Spleen (tissue), 11 donors: ENCODE data around the gene CACNA1A. TPM values are rescaled to one million over a fixed set of nuclear protein-coding genes. Genes with fewer than 3 reads are reported as not detected.
"Not testable (repeated sequence)": the region's sequence is repeated elsewhere in the genome, so short reads cannot be mapped to it uniquely, and the experiment has no call there.

Experiments used
- DNase-seq: peaks from one replicate; pipeline ENCODE4 v3.0.0-alpha.2; 2020
- H3K27ac ChIP-seq, 8 donors: fragments of 200-600 bp; sonication (generic) in 7 of 8; 1 replicate in 4 of 8; 2 replicates in 4 of 8; pipeline versions ENCODE4 v1.5.0 to v1.8.0; 2016 to 2021; ENCODE audit warnings: inconsistent platforms in 4 of 8, mild to moderate bottlenecking in 4 of 8, moderate library complexity in 1 of 8
- H3K27me3 ChIP-seq, 7 donors: fragments of 200-600 bp; sonication (generic) in 6 of 7; replicated peaks in 1 of 7; 1 replicate in 4 of 7; 2 replicates in 3 of 7; pipeline versions ENCODE4 v1.5.0 to v1.8.0; 2016 to 2021; ENCODE audit warnings: inconsistent platforms in 3 of 7, mild to moderate bottlenecking in 1 of 7
- H3K36me3 ChIP-seq, 6 donors: fragments of 200-600 bp; sonication (generic) in 5 of 6; 1 replicate in 4 of 6; 2 replicates in 2 of 6; pipeline versions ENCODE4 v1.5.0 to v1.8.0; 2016 to 2021; ENCODE audit warnings: inconsistent platforms in 2 of 6
- H3K4me1 ChIP-seq, 6 donors: fragments of 200-600 bp; sonication (generic) in 5 of 6; 1 replicate in 3 of 6; 2 replicates in 3 of 6; pipeline versions ENCODE4 v1.5.0 to v1.8.0; 2016 to 2021; ENCODE audit warnings: inconsistent platforms in 3 of 6
- H3K4me3 ChIP-seq, 8 donors: fragments of 200-600 bp; sonication (generic) in 7 of 8; 1 replicate in 4 of 8; 2 replicates in 4 of 8; pipeline versions ENCODE4 v1.5.0 to v1.8.0; 2016 to 2021; ENCODE audit warnings: inconsistent platforms in 4 of 8, mild to moderate bottlenecking in 4 of 8, moderate library complexity in 2 of 8
- H3K9me3 ChIP-seq, 8 donors: fragments of 200-600 bp; sonication (generic) in 7 of 8; 1 replicate in 4 of 8; 2 replicates in 4 of 8; pipeline versions ENCODE4 v1.5.0 to v1.8.0; 2016 to 2021; ENCODE audit warnings: inconsistent platforms in 4 of 8
- POLR2A ChIP-seq, 3 donors: fragments of 450-650 bp; IDR thresholded peaks; one replicate each; pipeline ENCODE4 v1.5.1; 2017; ENCODE audit warnings: antibody characterized with exemption in 3 of 3, mild to moderate bottlenecking in 1 of 3
- POLR2AphosphoS5 ChIP-seq, 3 donors: sonication (generic); formaldehyde crosslinking; IDR thresholded peaks; one replicate each; pipeline ENCODE4 v1.5.1; 2017; ENCODE audit warnings: antibody characterized with exemption in 3 of 3
- WGBS, 5 donors: extraction: QIAGEN DNeasy Blood & Tissue Kit in 3 of 5; methylation state at CpG; one replicate each; pipeline versions ENCODE4 v1.1.5 to v1.1.7; 2013 to 2018; 5-methylcytosine and 5-hydroxymethylcytosine counted together
- intact Hi-C: fragments of 100-400 bp; cut with DNase I; formaldehyde crosslinking; loops from one replicate; pipeline ENCODE4 v1.15.0; 2023; ENCODE audit warnings: low total_unique reads
- polyA plus RNA-seq, 3 donors: library from polyadenylated mRNA; stranded (reverse); fragments of 200-250 nt; gene quantifications; one replicate each; pipeline ENCODE4 v1.2.1, GENCODE V29; 2013
- total RNA-seq, 7 donors: library from RNA; depleted of rRNA in 3 of 7; stranded (reverse); fragments of >200 nt in 3 of 7; fragmentation: NEBNext Ultra II Directional in 4 of 7; extraction: Animal tissue kit (Norgen Biotek cat#: 25700) in 4 of 7; gene quantifications; one replicate each; pipeline versions ENCODE4 v1.1.0 to v1.2.1, GENCODE V29; 2016 to 2021
- TF ChIP-seq, protein P1 (sequence below), 11 experiments: fragments of 200-600 bp in 7 of 11; fragments of 450-650 bp in 4 of 11; sonication (generic) in 4 of 11; IDR thresholded peaks in 8 of 11; conservative IDR thresholded peaks in 3 of 11; 1 replicate in 7 of 11; 2 replicates in 4 of 11; pipeline versions ENCODE4 v1.4.0 to v1.8.0; 2016 to 2021; ENCODE audit warnings: antibody characterized with exemption in 11 of 11, inconsistent platforms in 4 of 11, mild to moderate bottlenecking in 1 of 11
- donor health status: healthy with polysubstance abuse.
- donor health status: DM: no; HTN: no; CAD: no; lungs with moderate emphysema.
- donor health status: DM: no; HTN: no; CAD: no.
- donor health status: Bipolar disorder and iron deficiency.
- donor health status: healthy.
- donor health status: DM: no; HTN: no; CAD: no.
- donor health status: DM: yes; HTN: yes; CAD: no.

The CACNA1A gene
- total and polyA plus RNA-seq, 10 donors: 0.39 to 1.9 (median 0.75) TPM

DNA sequence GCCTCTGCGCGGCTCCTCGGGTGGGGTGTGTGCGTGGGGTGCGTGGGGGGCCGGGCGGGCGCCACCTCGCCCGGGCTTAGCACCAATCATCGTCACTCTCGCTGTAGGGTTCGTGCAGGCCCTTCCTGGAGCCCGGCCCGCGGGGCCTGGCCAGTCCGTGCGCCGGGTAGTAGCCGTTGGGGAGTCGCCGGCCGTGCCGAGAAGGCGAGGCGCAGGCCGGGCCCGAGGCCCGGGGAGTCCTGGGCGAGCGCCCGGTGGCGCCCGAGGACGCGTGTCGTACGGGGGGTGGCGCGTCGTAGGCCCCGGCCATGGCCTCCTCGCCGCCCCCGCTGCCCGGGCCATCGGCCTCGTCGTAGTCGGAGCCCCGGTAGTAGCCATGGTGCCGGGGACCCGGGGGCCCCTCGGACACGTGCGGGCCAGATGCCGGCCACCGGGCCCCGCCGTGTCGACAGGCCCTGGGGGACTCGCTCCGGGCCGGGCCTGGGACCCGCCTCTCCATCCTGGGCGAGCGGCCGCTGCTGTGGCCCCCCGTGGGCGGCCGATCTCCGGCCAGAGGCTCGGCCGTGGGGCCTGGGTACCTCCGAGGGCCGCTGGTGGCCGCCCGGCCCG, 298.9 kb downstream of the CACNA1A start:
- peak overlapping the region; percentile 63 to 97 (median 94) for H3K27ac ChIP-seq

DNA sequence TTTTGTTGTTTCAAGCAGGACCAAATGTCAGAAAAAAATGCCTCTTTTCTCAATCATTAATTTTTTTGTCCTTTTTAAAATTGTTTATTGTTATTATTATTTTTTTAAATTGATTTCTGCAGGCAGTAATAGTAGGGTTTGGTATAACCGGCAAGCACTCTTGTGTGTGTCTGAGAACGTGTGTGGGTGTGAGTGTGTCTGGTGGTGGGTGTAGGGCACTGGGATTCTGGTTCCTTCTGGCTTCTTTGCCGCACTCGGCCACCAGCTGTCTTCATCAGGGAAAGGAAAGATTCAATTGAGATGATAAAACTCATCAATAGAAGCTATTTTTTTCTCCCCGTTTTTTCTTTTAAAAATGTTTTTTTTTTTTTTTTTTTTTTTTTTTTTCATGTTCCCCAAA, 299.7 kb downstream of the CACNA1A start:
- H3K9me3 ChIP-seq: no peaks in the 10 kb centered on the region
- H3K27me3 ChIP-seq: no peaks in the 10 kb centered on the region
- intact Hi-C loops: no loop called here
- H3K4me3 ChIP-seq: peak overlapping the region in 2 of 8 donors; percentile 48 to 76
- 67 to 89% (median 80%) methylated on average over 5 of the region's 5 CpGs for WGBS, 5 donors
- TF ChIP-seq POLR2AphosphoS5 (IDR thresholded peaks at IDR 0.05): no peak
- TF ChIP-seq POLR2A (IDR thresholded peaks at IDR 0.05): no peak
- TF ChIP-seq, protein P1, sequence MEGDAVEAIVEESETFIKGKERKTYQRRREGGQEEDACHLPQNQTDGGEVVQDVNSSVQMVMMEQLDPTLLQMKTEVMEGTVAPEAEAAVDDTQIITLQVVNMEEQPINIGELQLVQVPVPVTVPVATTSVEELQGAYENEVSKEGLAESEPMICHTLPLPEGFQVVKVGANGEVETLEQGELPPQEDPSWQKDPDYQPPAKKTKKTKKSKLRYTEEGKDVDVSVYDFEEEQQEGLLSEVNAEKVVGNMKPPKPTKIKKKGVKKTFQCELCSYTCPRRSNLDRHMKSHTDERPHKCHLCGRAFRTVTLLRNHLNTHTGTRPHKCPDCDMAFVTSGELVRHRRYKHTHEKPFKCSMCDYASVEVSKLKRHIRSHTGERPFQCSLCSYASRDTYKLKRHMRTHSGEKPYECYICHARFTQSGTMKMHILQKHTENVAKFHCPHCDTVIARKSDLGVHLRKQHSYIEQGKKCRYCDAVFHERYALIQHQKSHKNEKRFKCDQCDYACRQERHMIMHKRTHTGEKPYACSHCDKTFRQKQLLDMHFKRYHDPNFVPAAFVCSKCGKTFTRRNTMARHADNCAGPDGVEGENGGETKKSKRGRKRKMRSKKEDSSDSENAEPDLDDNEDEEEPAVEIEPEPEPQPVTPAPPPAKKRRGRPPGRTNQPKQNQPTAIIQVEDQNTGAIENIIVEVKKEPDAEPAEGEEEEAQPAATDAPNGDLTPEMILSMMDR (IDR thresholded peaks at IDR 0.05 in 8 of 11, conservative IDR thresholded peaks at IDR 0.05 in 3 of 11): no peak
- H3K27ac ChIP-seq: peak overlapping the region in 5 of 8 donors; percentile 90 to 97 (median 95)
- peaks cover 0 to 56% (median 30%) of the 10 kb centered on the region in 6 donors for H3K4me1 ChIP-seq
- no peaks in the 10 kb centered on the region for H3K36me3 ChIP-seq
- no peak for DNase-seq

More for the DNA sequence above, 298.9 kb downstream of the CACNA1A start:
- DNase-seq: peak; percentile 89
- Histone ChIP-seq H3K4me3 (peak overlapping the region; percentile 6 to 76 (median 44)), H3K36me3 (no peaks in the 10 kb centered on the region), H3K9me3 (no peaks in the 10 kb centered on the region), H3K4me1 (peaks cover 0 to 62% (median 30%) of the 10 kb centered on the region in 6 donors), H3K27me3 (no peaks in the 10 kb centered on the region)
- intact Hi-C loops: no loop called here
- TF ChIP-seq POLR2A (IDR thresholded peaks at IDR 0.05): no peak
- TF ChIP-seq, protein P1 (IDR thresholded peaks at IDR 0.05 in 8 of 11, conservative IDR thresholded peaks at IDR 0.05 in 3 of 11): no peak
- TF ChIP-seq POLR2AphosphoS5 (IDR thresholded peaks at IDR 0.05): peak in 2 of 3 donors; percentile 23 to 64
- WGBS, 5 donors: 49 to 92% (median 75%) methylated on average over 31 to 79 of the region's 79 CpGs

DNA sequence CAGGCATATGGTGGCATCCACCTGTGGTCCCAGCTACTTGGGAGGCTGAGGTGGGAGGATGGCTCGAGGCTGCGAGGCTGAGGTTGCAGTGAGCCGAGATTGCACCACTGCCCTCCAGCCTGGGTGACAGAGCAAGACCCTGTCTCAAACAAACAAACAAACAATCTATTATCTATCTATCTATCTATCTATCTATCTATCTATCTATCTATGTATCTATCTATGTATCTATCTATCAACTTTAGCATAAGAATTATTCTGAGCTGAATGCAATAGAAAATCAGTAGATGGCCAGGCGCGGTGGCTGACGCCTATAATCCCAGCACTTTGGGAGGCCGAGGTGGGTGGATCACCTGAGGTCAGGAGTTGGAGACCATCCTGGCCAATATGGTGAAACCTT, 304.2 kb downstream of the CACNA1A start:
- peaks cover 0 to 11% (median 1%) of the 10 kb centered on the region in 6 donors for H3K4me1 ChIP-seq
- WGBS, 5 donors: 93 to 98% (median 96%) methylated on average over 7 of the region's 7 CpGs
- intact Hi-C loops, H3K36me3 ChIP-seq, H3K27me3 ChIP-seq, H3K4me3 ChIP-seq, H3K27ac ChIP-seq, H3K9me3 ChIP-seq, DNase-seq: not testable (repeated sequence)

DNA sequence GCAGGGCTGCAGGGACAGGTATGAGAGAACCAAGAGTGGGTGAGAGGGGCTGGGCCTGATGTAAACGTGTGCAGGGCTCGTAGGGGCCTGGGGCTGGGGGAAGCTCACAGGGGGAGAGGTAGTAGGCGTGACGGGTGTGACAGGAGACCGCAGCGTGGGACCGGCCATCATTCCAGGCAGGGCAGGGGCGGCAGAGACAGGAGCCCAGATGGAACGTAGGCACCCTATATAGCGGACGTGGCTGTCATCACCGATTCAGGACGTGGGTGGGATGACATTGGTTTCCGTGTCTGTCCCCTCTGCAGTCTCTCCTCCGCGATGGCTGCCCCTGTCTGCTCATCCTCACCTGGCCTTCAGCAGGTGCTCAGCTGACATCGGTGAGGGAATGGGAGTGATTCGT, 307.6 kb downstream of the CACNA1A start:
- intact Hi-C loops: no loop called here
- TF ChIP-seq POLR2AphosphoS5 (IDR thresholded peaks at IDR 0.05) (no peak), POLR2A (IDR thresholded peaks at IDR 0.05) (no peak)
- TF ChIP-seq, protein P1 (IDR thresholded peaks at IDR 0.05 in 8 of 11, conservative IDR thresholded peaks at IDR 0.05 in 3 of 11): no peak
- Histone ChIP-seq H3K9me3 (no peaks in the 10 kb centered on the region), H3K27ac (no peak overlapping the region), H3K27me3 (no peaks in the 10 kb centered on the region), H3K36me3 (no peaks in the 10 kb centered on the region), H3K4me1 (peaks cover 4 to 23% (median 19%) of the 10 kb centered on the region in 6 donors), H3K4me3 (no peak overlapping the region)
- DNase-seq: no peak
- WGBS, 5 donors: 90 to 93% (median 91%) methylated on average over 18 of the region's 18 CpGs
